GM18511 (cell line): Measurements from ENCODE around the gene TXNDC9.
"Not testable (repeated sequence)": the region's sequence is repeated elsewhere in the genome, so short reads cannot be mapped to it uniquely, and the experiment has no call there.

Experiments
- ATAC-seq: cut with Tn5 transposase; IDR thresholded peaks from one replicate; pipeline ENCODE4 v1.9.1; 2021; ENCODE audit warnings: mild to moderate bottlenecking, moderate library complexity; ENCODE audit not compliant: unreplicated experiment

The TXNDC9 gene, protein sequence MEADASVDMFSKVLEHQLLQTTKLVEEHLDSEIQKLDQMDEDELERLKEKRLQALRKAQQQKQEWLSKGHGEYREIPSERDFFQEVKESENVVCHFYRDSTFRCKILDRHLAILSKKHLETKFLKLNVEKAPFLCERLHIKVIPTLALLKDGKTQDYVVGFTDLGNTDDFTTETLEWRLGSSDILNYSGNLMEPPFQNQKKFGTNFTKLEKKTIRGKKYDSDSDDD

DNA sequence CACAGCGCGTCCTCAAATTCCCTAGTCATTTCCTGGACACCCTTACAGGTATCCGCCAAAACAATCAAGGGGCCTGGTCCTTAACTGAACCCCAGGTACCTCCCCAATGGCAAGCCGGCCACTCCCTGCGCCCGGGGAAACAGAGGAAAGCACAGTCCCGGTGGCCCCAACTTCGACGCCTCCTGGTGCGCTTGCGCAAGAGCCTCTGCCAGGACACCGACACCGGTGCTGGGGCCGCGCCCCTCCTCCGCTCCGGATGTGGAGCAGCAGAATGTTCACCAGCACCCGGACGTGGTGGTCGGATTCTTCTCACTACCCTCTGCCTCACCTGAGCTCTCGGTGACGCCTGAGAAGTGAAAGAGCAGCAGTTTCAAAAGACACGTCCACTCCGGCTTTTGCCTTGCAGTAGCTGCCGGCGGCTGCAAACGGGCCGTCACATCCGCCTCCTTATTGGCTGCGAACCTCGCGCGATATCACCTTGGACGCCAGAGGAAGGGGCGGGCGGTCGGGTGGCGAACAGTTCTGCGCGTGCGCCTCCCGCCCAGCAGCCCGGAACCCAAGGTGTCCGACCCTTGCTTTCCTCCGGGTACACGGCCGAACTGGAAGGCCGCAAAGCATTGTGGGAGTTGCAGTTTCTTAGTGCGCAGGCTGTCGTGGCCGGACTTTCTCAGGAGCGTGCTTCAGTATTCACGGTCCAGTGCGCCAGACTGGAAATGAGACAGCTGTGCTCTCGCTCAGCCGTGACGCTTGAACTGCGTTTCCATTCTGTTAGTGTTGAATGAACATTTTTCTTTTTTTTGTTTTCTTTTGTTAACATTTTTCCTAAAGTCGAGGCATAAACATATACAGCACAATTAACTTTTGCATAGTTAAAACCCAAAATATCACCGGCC is at the start of gene TXNDC9:
Gene TXNDC9 (minus strand): TSS at position 423 of the 893 bp plus-strand sequence. CDS start 3,123 bp downstream, outside the sequence.
- peak; percentile 80 for ATAC-seq

DNA sequence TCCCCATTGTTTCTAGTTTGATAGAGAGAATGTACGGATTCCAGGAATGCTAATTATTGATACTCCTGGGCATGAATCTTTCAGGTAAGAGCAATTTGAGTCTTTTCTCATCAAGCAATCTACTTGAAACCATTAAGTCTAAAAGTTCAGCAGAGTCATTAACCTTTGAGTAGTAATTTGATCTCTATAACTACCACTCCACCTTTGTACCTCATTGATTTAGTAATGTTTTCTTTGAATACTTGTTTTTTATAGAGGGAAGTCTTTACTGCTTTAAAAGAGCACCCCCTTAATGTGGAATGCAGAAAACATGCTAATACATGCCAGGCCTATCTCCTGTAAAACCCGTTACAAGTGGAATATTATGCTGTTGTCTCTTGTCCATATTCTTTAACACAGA is 46.0 kb upstream of the TXNDC9 start:
- ATAC-seq = no peak

DNA sequence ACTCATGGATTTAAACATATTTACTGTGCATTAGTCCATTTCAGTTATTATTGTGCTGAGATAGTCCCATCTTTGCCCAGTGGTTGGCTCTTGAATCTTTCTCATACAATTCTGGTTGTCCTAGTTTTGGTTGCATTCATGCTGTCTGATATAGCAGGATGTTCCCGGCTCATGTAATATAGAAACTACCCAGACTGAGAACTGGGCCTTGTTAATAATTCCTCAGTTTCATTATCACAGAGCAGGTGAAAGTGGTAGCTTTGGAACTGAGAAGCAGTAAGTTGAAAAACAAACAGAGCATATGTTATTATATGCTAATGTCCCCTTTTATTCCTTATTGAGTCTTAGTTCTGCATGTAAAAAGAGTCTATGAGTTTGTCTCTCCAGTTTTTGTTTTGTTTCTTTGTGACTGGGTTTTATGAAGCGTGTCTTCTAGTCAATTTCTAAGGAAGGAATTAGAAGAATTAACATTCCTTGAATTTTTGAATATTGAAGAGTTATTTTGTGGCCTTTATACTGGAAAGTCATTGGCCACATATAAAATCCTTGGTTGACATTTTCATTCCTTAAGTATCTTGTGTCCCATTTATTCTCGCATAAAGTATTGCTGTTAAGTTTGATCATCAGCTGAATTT is 44.4 kb upstream of the TXNDC9 start:
- ATAC-seq = peak; percentile 80

DNA sequence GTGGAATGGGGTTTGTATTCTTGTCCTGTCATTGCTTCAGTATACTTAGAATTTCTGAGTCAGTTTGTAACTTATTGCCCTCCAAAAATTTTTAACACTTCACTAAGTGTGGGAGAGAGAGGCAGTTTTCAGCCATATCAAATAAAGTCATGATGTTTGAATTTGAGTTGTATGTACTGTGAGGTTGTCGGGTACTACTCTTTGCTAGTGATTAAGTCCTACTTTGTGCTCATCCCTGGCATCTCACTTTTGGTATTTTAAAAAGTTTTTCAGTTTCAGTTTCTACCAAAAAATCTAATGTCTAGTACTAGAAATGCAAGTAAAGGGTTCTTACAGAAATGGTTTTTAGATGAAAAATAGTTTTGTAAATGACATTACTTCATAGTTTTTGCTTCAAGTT is 41.7 kb upstream of the TXNDC9 start:
- no peak for ATAC-seq

DNA sequence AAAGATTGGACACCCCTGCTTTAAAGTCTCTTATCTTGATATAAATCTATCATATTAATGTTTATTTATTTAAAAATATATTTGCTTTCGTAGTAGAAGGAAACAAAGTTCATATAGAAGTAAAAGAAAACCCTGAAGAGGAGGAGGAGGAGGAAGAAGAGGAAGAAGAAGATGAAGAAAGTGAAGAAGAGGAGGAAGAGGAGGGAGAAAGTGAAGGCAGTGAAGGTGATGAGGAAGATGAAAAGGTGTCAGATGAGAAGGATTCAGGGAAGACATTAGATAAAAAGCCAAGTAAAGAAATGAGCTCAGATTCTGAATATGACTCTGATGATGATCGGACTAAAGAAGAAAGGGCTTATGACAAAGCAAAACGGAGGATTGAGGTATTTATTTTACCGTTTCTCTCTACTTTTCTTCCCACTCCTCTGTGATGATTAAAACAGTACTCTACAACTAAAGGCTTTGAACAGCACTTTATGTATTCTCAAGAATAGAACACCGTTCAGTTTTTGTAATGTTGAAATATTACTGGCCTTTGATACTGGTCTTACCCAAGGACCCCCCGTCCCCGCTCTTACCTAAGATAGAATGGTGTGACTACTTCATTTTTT is 40.2 kb upstream of the TXNDC9 start:
- no peak for ATAC-seq

DNA sequence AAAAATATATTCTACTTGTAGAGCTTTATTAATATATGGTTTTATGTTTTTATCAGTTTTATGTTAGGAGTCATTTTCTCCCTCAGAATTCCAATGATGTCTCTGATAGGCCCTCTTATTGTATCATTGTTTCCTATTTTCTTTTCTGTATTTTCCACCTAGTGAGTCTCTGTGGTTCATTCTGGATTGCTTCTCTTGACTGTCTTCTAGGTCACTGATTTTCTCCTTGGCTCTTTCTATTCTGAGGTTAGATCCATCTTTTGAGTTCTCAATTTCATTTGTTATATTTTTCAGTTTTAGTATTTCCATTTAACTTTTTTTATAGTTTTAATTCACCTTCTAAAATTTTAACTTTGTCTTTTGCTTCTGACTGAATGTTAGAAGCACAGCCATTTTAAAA is 38.6 kb upstream of the TXNDC9 start:
- no peak for ATAC-seq

DNA sequence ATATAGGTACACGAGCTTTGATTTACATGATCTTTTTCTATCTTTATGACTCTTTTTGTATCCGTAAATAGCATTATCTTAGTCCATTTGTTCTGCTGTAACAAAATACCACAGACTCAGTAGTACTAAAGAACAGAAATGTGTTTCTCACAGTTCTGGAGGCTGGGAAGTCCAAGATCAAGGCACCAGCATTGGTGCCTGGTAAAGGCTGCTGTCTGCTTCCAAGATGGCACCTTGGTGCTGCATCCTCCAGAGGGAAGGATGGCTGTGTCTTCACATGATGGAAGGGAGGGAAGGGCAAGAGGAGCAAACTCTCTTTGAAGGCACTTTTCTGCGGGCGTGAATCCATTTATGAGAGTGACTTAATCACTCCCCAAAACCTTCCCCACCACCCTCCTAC is 37.0 kb upstream of the TXNDC9 start:
- no peak for ATAC-seq

DNA sequence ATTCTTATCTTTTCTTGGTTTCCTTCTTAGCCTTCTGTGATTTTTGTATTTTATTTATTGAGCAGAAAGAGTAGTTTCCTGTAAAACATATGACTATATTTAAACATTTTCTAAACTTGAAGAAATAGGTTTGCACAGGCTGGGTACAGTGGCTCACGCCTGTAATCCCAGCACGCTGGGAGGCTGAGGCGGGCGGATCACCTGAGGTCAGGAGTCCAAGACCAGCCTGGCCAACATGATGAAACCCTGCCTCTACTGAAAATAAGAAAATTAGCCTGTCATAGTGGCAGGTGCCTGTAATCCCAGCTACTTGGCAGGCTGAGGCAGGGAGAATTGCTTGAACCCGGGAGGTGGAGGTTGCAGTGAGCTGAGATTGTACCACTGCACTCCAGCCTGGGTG is 32.7 kb upstream of the TXNDC9 start:
- not testable (repeated sequence) for ATAC-seq

DNA sequence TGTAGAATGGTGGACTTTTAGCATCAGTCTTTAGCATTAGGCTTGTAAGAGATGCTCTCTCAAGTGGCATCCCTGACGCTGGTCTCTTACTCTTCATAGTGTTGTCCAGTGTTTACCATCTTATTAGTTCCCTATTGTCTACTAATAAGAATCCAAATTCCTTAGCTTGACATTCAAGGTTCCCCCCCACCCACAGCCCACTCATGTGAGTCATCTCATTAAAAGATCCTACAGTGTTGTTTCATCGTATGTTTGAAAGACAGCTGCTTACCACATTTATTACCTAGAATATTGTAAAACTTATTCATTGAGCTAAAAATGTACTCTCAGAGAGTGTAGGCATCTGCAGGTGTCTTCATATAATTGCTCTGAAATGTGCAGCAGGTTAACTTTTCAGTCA is 29.5 kb upstream of the TXNDC9 start:
- no peak for ATAC-seq

DNA sequence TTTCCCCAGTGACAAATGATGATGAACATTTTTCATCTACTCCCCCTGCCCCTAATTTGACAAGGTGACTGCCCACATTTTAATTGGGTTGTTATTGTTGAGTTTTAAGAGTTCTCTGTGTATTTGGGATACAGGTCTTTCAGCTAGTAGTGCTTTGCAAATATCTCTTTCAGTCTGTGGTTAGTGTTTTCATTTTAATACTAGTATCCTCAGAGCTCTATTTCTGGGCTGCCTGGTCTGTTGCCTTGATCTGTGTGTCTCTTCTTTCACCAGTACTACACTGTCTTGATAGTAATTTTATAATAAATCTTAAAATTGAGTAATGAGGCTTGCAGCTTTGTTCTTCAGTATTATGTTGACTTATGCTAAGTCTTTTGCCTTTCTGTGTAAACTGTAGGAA is 20.7 kb upstream of the TXNDC9 start:
- ATAC-seq = peak; percentile 68

DNA sequence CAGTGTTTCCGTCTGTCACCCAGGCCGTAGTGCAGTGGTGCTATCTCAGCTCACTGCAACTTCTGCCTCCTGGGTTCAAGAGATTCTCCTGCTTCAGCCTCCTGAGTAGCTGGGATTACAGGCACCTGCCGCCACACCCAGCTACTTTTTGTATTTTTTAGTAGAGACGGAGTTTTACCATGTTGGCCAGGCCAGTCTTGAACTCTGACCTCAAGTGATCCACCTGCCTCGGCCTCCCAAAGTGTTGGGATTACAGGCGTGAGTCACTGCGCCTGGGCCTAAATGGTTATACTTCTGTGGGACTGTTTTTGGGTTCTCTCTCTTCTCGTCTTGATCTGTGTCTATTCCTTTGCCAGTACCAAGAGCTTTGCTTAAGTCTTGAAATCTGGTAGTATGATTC is 18.7 kb upstream of the TXNDC9 start:
- ATAC-seq = not testable (repeated sequence)

DNA sequence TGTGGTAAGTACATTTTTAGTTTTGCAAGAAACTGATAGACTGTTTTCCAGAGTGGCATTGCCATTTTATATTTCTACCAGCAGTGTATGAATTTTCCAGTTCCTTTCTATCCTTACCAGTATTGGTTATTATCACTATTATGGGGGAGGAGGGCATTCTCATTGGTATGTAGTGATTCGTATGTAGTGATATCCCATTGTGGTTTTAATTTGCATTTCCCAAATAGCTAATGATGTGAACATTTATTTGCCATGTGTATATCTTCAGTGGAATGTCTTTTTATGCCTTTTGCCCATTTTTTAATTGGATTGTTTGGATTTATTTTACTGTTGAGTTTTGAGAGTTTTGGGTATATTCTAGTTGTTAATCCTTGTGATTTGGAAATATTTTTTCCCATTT is 17.9 kb upstream of the TXNDC9 start:
- ATAC-seq = no peak

DNA sequence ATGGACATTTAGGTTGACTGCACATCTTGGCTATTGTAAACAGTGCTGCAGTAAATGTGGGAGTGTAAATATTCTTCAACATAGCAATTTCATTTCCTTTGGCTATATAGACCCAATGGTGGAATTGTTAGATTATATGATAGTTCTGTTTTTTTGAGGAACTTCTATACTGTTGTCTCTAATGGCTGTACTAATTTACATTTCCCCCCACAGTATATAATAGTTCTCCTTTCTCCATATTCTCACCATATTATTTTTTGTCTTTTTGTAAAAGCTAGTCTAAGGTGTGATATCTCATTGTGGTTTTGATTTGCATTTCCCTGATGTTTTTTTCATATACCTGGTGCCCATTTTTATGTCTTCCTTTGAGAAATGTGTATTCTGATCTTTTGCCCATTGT is 14.1 kb upstream of the TXNDC9 start:
- no peak for ATAC-seq

DNA sequence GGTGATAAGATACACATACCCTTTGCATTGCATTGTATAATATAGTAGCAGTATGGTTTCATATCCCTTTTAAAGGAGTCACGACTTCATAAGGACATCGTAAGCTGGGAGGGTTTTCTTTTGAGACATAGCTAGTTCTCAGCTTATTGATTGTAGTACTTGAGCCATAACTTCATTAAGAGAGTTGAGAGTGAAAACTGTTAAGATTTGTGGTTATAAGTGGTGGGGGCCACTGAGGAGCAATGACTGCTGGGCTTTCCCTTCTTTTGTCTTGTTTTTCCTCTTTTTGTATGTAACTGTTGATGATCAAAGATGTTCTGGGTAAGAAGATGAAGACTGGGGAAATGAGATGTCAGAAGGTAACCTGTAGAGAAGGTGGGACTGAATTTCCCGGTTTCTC is 12.0 kb upstream of the TXNDC9 start:
- ATAC-seq = no peak

DNA sequence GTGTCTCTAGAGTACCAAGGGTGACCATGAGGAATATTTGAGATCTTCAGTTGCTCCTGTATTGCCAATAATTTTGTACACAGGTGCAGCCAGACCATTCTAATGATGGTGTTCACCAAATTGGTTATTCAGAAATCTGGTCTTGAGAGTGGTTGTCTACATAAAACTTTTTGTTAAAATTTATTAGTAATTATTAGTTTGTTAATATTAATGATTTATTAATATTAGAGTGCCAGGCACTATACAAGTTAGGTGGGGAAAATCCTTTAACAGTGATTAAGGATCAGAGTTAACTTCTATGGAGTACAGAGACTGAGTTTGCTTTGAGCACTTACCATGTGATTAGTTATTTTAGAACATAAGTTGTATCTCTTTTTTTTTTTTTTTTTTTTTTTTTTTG is 10.1 kb upstream of the TXNDC9 start:
- ATAC-seq = no peak

DNA sequence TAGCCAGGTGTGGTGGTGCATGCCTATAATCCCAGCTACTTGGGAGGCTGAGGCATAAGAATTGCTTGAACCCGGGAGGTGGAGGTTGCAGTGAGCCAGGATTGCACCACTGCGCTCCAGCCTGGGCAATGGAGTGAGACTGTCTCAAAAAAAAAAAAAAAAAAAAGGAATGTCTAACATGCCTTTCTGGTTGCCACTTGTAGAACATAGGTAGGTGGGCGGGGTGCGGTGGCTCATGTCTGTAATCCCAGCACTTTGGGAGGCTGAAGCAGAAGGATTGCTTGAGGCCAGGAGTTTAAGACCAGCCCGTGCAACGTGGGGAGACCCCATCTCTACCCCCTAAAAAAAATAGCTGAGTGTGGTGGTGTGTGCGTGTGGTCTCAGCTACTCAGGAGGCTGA is 9.3 kb upstream of the TXNDC9 start:
- ATAC-seq = not testable (repeated sequence)

DNA sequence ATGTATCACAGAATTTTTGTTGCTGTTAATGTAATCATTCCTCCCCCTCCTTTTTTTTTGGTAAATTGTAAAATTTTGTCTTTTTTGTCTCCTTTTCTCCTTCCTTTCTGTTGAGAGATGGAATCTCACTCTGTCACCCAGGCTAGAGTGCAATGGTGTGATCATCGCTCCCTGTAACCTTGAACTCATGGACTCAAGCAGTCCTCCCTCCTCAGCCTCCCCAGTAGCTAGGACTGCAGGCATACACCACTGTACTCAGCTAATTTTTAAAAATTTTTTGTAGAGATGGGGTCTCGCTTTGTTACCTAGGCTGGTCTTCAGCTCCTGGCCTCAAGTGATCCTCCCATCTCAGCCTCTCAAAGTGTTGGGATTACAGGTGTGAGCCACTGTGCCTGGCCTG is 6.4 kb upstream of the TXNDC9 start:
- ATAC-seq = no peak

DNA sequence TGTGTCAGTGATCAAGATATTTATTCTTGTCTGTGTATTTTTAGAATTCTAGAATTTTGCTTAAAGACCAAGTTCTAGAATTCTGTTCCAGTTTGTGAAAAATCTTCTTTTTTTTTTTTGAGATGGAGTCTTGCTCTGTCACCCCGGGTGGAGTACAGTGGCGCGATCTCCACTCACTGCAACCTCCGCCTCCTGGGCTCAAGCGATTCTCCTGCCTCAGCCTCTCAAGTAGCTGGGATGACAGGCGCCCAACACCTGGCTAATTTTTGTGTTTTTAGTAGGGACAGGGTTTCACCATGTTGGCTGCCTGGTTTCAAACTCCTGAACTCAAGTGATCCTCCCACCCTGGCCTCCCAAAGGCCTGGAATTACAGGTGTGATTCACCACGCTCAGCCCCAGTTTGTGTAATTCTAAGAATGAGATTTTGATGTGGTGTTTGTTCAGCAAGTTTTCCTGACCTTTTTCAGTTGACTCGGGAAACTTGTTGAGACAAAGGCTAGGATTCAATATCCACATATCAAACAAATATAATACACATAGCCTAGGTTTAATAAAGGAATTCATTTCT is 4.6 kb upstream of the TXNDC9 start:
- ATAC-seq = no peak

DNA sequence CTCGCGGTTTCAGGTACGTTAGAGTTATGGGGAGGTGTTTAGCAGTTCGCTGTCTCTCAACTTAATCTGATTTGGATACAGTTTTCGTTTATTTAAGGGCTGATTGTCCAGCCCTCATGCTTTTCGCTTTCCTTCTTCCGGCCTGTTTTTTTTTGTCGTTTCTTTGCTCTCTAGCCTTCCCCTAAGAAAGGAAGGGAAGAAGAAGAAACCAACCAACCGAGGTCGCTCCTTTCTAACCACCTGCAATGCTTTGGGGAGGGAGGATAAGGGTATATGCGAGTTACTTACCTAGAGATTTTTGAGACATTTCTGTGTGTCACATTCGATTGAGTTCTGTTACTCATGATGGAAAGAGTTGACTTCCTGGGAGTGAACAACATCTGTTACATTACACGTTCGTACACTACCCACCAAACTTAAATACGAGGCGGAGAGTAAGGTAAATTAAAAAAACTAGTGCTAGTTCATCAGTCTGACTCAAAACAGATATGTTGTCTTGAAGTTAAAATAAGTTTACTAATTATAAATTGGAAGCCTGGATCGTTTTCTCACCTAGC is 2.0 kb upstream of the TXNDC9 start:
- ATAC-seq = no peak

DNA sequence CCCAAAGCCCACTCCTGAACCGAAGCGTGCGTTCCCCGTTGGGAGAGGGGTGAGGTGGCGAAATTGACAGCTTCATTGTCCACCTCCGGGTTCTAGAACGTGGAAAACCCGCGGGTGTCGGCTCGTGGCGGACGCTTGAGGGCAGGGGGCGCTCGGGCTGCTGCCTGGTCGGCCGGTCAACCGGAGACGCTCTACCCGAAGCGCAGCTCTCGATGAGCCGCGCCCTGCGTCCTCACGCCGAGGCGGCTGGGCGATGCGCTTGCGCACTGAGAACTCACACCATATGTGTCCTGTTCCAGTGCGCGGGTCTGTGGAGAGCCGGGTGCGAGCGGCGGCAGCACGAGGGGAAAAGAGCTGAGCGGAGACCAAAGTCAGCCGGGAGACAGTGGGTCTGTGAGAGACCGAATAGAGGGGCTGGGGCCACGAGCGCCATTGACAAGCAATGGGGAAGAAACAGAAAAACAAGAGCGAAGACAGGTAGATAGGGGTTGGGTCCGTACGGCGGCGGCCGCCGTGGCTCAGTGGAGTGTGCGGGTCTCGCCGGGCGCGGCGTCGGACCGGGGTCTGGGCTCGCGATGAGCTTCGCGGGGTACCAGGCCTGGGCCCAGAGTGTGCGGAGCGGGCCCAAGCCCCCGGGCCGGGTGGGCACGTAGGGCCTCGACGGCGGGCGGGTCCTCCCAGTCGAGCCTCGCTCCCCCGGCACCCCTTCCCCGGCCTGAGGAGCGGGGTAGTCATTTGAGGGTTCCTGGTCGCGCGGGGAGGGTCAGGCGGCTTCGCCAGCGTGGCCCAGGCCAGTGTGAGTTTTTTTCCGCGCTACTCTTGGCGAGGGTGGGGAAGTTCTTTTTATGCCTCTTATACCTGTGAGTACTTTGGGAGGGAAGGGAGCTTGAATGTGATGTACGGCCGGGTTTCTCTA is 1.2 kb upstream of the TXNDC9 start, which contains the start of gene EIF5B:
Gene EIF5B (plus strand): TSS at position 277 of the 916 bp plus-strand sequence. CDS start 166 bp downstream, at position 443.
- ATAC-seq = peak; percentile 66
